COLO829 (cell line): ENCODE results near the gene ZNF573.
"Not testable (repeated sequence)": the region's sequence is repeated elsewhere in the genome, so short reads cannot be mapped to it uniquely, and the experiment has no call there.

Experiments used
- DNase-seq: peaks from one replicate; pipeline ENCODE4 v3.0.0; 2012; ENCODE audit warnings: low spot score

Gene ZNF573

GRCh38 chr19:37779127-37780005 is at the start of gene ZNF573:
ZNF573 (minus strand) TSS chr19:37779586; CDS start chr19:37773729, 5,857 bp downstream.
- DNase-seq, result peak; percentile 79

- no peak for DNase-seq
Measured at GRCh38 chr19:37817180-37817981, 38.0 kb upstream of the ZNF573 start.

GRCh38 chr19:37815611-37816010 is 36.2 kb upstream of the ZNF573 start:
- DNase-seq, result not testable (repeated sequence)

- no peak for DNase-seq
Measured at GRCh38 chr19:37813340-37813739, 34.0 kb upstream of the ZNF573 start.

GRCh38 chr19:37809366-37809765 is 30.0 kb upstream of the ZNF573 start:
- no peak for DNase-seq

- DNase-seq, result no peak
Measured at GRCh38 chr19:37803249-37803840, 24.0 kb upstream of the ZNF573 start.

- no peak for DNase-seq
Measured at GRCh38 chr19:37790244-37790925, 11.0 kb upstream of the ZNF573 start.

GRCh38 chr19:37778613-37779126 is 716 bp downstream of the ZNF573 start:
- no peak for DNase-seq

- no peak for DNase-seq
Measured at GRCh38 chr19:37770985-37771384, 8.4 kb downstream of the ZNF573 start.

- no peak for DNase-seq
Measured at GRCh38 chr19:37763488-37763887, 15.9 kb downstream of the ZNF573 start.

GRCh38 chr19:37757683-37758082 is 21.7 kb downstream of the ZNF573 start:
- not testable (repeated sequence) for DNase-seq

- DNase-seq, result no peak
Measured at GRCh38 chr19:37738371-37738770, 41.0 kb downstream of the ZNF573 start.

- DNase-seq, result no peak
Measured at GRCh38 chr19:37725181-37725580, 54.2 kb downstream of the ZNF573 start.

- no peak for DNase-seq
Measured at GRCh38 chr19:37719927-37720265, 59.5 kb downstream of the ZNF573 start.

GRCh38 chr19:37719111-37719926 is 60.1 kb downstream of the ZNF573 start, which contains the start of gene ZNF607:
ZNF607 (minus strand) TSS chr19:37719761; CDS start chr19:37711618, 8,143 bp downstream.
- DNase-seq, result peak; percentile 58

- DNase-seq, result no peak
Measured at GRCh38 chr19:37718304-37718703, 61.1 kb downstream of the ZNF573 start.

- no peak for DNase-seq
Measured at GRCh38 chr19:37716140-37716539, 63.2 kb downstream of the ZNF573 start.

GRCh38 chr19:37706052-37706605 is 73.3 kb downstream of the ZNF573 start:
- DNase-seq, result no peak

GRCh38 chr19:37699057-37699456 is 80.3 kb downstream of the ZNF573 start:
- DNase-seq, result no peak

GRCh38 chr19:37698216-37698615 is 81.2 kb downstream of the ZNF573 start:
- no peak for DNase-seq
